Right lobe of liver (tissue), 4 donors: ENCODE measurements around the gene ETV3L.

Experiments used
- POLR2A ChIP-seq: fragments of 450-650 bp; IDR thresholded peaks from one replicate; pipeline ENCODE4 v1.6.1; 2017; ENCODE audit warnings: antibody characterized with exemption, mild to moderate bottlenecking
- TF ChIP-seq, protein P1 (sequence below), 4 donors: fragments of 200-600 bp in 3 of 4; fragments of 450-650 bp in 1 of 4; IDR thresholded peaks; one replicate each; pipeline versions ENCODE4 v1.5.1 to v1.8.0; 2016 to 2022; ENCODE audit warnings: antibody characterized with exemption in 4 of 4, mild to moderate bottlenecking in 2 of 4
- donor health status: DM: no; HTN: no; CAD: no.
- donor health status: DM: no; HTN: no; CAD: no.
- donor health status: DM: no; HTN: yes; CAD: no.

- TF ChIP-seq, protein P1, sequence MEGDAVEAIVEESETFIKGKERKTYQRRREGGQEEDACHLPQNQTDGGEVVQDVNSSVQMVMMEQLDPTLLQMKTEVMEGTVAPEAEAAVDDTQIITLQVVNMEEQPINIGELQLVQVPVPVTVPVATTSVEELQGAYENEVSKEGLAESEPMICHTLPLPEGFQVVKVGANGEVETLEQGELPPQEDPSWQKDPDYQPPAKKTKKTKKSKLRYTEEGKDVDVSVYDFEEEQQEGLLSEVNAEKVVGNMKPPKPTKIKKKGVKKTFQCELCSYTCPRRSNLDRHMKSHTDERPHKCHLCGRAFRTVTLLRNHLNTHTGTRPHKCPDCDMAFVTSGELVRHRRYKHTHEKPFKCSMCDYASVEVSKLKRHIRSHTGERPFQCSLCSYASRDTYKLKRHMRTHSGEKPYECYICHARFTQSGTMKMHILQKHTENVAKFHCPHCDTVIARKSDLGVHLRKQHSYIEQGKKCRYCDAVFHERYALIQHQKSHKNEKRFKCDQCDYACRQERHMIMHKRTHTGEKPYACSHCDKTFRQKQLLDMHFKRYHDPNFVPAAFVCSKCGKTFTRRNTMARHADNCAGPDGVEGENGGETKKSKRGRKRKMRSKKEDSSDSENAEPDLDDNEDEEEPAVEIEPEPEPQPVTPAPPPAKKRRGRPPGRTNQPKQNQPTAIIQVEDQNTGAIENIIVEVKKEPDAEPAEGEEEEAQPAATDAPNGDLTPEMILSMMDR (IDR thresholded peaks at IDR 0.05): no peak
- TF ChIP-seq POLR2A: no peak
Measured at GRCh38 chr1:157132616-157133167, 33.1 kb upstream of the ETV3L start.
